ENCODE results near the gene DDHD1.

DDHD1 gene

GRCh38 chr14:53004976-53005375 is 148.1 kb downstream of the DDHD1 start:
- Histone ChIP-seq H3K4me3 (no peak overlapping the region), H3K27ac (no peak overlapping the region)

DNA sequence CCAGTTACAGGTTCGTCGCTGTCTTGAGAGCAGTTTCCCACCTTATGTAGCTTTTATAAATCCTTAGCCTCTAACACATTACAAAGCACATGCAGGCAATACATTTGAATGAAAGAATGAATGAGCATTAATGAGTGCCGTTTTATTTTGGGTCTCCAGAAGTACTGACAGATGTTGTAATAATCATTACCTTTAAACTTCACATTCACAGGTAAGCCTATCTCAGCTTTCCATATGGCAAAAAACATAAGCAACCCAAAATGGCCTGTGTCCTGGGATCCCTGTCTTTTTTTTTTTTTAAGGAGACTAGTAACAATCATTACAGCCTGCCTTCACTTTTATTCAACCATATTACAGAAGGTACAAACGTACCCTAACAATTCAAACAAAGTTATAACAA is 149.3 kb downstream of the DDHD1 start:
- H3K27ac ChIP-seq, result no peak overlapping the region
- H3K4me3 ChIP-seq, result no peak overlapping the region

- H3K4me3 ChIP-seq, result no peak overlapping the region
- no peak overlapping the region for H3K27ac ChIP-seq
Measured at GRCh38 chr14:53002576-53002975, 150.5 kb downstream of the DDHD1 start.

DNA sequence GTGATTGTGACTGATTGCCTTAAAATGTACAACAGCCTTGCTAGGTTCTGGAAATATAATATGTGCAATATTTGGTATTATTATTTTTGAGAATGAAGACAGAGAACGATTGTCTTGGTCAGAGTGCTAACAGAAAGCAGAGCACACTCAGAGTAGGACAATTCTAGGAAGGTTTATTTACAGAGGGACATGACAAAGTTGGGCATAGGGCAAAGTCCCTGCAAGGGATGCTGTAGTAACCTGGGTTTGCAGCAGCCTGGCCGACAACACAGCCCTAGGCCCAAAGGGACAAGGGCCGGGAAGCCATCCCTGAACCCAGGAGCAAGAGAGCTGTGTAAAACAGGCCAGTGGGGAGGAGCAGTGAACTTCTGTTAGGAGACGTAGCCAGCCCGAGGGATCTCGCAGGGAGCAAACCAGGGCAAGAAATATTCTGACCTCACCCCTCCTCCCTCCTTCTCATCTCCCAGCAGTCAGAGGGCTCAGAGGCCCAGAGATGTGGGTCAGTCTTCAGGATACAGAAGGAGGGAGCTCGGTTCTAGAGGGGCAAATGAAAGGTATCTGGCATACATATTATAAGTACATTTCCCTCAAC is 151.2 kb downstream of the DDHD1 start:
- H3K27ac ChIP-seq, result no peak overlapping the region
- no peak overlapping the region for H3K4me3 ChIP-seq

GRCh38 chr14:52998376-52999015 is 154.6 kb downstream of the DDHD1 start:
- Histone ChIP-seq H3K27ac (no peak overlapping the region), H3K4me3 (no peak overlapping the region)

DNA sequence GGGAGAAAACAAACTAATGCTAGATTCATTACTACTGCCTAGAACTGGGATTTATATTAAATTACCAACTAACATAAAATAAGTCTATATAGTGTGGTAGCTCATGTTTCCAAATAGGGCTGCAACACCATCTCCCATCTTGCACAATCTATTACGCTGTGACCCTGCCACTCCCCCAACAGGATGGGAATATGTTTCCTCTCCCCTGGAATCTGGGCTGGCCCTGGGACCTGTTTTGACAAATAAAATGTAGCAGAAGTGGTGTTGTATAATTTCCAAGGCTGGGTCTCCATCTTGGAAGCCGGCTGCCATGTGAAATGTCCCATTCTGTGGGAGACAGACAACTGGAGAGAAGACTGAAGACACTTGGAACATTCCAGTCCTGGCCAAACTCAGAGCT is 156.6 kb downstream of the DDHD1 start:
- no peak overlapping the region for H3K4me3 ChIP-seq
- H3K27ac ChIP-seq, result no peak overlapping the region

DNA sequence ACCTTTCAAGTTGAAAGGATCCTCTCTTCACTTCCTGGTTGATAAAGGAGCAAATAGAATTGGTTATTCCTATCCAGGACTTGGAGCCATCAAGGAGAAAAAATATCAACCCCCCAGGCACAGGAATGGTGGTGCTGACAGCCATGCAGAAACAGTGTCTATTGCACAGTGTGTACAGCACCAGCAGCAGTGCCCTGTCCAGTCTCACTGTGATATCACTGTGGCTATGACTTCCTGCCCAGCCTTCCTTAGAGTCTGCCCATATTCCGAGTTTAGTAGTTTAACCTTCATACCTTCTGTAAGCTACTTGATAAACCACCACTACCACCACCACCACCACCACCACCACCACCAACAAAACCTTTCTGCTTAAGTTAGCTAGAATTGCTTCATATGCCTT is 157.1 kb downstream of the DDHD1 start:
- no peak overlapping the region for H3K4me3 ChIP-seq
- no peak overlapping the region for H3K27ac ChIP-seq

GRCh38 chr14:52992236-52992870 is 160.8 kb downstream of the DDHD1 start:
- Histone ChIP-seq H3K4me3 (no peak overlapping the region), H3K27ac (no peak overlapping the region)

GRCh38 chr14:52988139-52988538 is 165.0 kb downstream of the DDHD1 start:
- no peak overlapping the region for H3K4me3 ChIP-seq
- H3K27ac ChIP-seq, result no peak overlapping the region

DNA sequence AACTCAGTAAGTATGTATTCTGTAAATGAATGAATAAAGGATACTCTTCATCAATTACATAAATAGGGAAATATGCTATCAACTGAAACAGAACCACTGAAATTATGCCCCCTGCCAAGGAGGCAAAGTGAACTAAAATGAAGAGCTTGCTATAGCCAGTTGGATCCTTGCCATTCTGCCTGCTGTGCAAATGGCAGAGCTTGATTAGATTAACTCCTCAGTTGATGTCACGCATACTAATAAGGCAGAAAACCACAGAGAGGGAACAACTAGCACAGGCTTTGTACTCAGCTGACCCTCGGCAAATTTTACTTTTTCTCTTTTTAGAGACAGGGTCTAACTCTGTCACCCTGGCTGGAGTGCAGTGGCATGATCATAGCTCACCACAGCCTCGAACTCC is 165.6 kb downstream of the DDHD1 start:
- Histone ChIP-seq H3K27ac (no peak overlapping the region), H3K4me3 (no peak overlapping the region)

DNA sequence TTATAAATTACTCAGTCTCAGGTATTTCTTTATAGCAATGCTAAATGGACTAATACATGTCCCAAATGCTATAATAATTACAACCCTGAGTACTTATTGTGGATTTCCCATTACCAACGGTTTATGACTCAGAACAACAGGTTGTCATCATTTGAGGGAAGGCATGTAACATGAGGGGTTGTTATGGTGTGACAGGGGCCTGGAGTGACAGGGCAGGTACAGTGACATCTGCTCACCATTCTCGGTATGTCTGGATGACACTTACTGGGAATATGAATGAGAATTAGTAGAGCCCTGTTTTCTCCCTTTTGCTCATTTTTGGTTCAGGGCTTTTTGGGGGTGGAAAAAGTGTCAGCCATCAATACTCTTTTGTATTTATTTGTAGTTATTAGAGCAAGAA is 166.1 kb downstream of the DDHD1 start:
- Histone ChIP-seq H3K27ac (no peak overlapping the region), H3K4me3 (no peak overlapping the region)
